HG03139 (cell line): Measurements from ENCODE around the gene CASTOR2.
"Not testable (repeated sequence)": the region's sequence is repeated elsewhere in the genome, so short reads cannot be mapped to it uniquely, and the experiment has no call there.

ENCODE experiments used
- ATAC-seq: cut with Tn5 transposase; IDR thresholded peaks from one replicate; pipeline ENCODE4 v1.9.1; 2021; ENCODE audit not compliant: unreplicated experiment

CASTOR2 gene

GRCh38 chr7:75049817-75050216 lies 85.3 kb downstream of the CASTOR2 start:
- no peak for ATAC-seq

GRCh38 chr7:75050501-75050900 lies 86.0 kb downstream of the CASTOR2 start:
- ATAC-seq = no peak

- ATAC-seq = no peak
Observed at GRCh38 chr7:75054744-75055143, 90.2 kb downstream of the CASTOR2 start.

GRCh38 chr7:75055155-75055554 lies 90.7 kb downstream of the CASTOR2 start:
- ATAC-seq = no peak

- ATAC-seq = no peak
Observed at GRCh38 chr7:75055830-75056772, 91.6 kb downstream of the CASTOR2 start.

GRCh38 chr7:75058406-75058805 lies 93.9 kb downstream of the CASTOR2 start:
- no peak for ATAC-seq

- no peak for ATAC-seq
Observed at GRCh38 chr7:75064291-75064690, 99.8 kb downstream of the CASTOR2 start.

GRCh38 chr7:75064801-75065200 lies 100.3 kb downstream of the CASTOR2 start:
- no peak for ATAC-seq

GRCh38 chr7:75066521-75066920 lies 102.0 kb downstream of the CASTOR2 start:
- no peak for ATAC-seq

- ATAC-seq = no peak
Observed at GRCh38 chr7:75072981-75073283, 108.4 kb downstream of the CASTOR2 start.

- not testable (repeated sequence) for ATAC-seq
Observed at GRCh38 chr7:75074262-75074641, 109.7 kb downstream of the CASTOR2 start.
